HG03066 (cell line): ENCODE measurements around the gene CGB5.
"Not testable (repeated sequence)": the region's sequence is repeated elsewhere in the genome, so short reads cannot be mapped to it uniquely, and the experiment has no call there.

Source experiments
- ATAC-seq: cut with Tn5 transposase; IDR thresholded peaks from one replicate; pipeline ENCODE4 v1.9.1; 2021; ENCODE audit warnings: low read depth; ENCODE audit not compliant: unreplicated experiment

Gene CGB5

DNA sequence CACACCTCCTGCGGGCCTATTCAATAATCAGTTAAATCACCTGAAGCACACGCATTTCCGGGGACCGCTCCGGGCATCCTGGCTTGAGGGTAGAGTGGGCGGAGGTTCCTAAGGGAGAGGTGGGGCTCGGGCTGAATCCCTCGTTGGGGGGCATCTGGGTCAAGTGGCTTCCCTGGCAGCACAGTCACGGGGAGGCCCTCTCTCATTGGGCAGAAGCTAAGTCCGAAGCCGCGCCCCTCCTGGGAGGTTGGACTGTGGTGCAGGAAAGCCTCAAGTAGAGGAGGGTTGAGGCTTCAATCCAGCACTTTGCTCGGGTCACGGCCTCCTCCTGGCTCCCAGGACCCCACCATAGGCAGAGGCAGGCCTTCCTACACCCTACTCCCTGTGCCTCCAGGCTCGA, at the start of gene CGB5:
Gene CGB5 (plus strand): TSS at position 301 of the 400 bp plus-strand sequence. CDS start 362 bp downstream, outside the sequence.
- ATAC-seq: not testable (repeated sequence)

DNA sequence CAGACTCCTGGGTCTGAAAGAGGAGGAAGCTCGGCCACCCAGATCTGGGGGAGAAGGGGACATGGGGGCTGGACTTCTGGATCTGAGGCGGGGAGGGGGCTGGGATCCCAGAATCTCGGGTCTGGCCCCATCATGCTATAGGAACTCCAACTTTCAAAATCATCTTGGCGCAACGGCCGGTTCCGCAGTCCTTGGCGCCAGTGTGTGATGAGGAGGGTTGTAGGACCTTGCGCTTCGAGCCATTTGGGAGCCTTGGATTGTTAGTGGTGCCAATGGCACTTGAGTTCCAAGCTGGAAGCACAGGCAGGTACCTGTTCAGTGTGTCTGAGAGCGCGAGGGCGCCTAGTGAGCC, 49.6 kb upstream of the CGB5 start:
- no peak for ATAC-seq

- ATAC-seq: no peak
Observed at GRCh38 chr19:48997972-48998371, 45.7 kb upstream of the CGB5 start.

DNA sequence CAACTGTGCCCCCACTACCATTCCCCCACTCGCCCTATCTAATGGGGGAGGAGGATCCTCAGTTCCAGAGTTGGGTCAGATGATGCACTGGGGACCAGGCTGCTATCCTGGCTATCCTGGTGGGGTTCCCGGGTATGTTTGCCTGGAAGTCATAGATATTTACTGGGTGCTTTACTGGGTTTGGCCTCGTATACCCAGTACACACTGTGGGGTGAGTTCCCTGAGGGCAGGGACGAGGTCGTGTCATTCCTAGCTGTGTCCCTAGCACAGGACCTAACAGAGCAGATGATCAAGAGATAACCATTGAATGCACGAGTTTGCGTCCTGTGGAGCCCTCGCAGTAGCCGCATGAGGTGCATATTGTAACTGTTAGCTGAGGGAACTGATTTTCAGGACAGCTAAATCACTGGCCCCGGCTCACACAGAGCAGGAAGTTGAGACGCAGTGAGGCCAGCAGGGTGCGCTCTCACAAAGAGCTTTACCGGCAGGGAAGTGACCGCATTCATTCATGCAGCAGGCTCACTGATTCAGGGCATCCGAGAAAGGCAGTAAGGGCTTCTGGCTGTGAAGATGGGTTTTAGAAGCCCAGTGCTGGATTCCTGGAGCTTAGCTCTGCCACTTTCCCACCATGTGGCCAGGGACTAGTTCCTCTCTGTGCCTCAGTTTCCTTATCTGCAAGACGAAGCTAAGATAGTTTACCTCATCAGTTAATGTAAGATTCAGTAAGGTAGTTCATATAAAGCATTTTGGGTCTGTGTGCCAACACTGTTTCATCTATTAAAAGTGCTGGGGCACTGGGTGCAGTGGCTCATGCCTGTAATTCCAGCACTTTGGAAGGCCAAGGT, 43.9 kb upstream of the CGB5 start:
- no peak for ATAC-seq

DNA sequence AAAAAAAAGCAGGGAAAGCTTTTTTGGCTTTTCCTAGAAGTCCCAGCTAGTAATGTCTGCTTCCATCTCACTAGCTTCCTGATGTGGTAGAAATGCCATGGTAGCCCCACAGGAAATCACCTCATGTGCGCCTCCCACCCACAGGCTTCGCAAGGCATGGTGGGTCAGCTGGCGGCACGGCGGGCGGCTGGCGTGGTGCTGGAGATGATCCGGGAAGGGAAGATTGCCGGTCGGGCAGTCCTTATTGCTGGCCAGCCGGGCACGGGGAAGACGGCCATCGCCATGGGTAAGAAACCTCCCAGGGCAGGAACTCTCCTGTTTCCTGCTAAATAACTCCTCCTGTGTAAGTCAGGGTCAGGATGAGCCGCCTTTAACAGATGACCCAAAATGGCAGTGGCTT, 39.5 kb upstream of the CGB5 start:
- ATAC-seq: no peak

- ATAC-seq: no peak
Observed at GRCh38 chr19:49004964-49005614, 38.6 kb upstream of the CGB5 start.

DNA sequence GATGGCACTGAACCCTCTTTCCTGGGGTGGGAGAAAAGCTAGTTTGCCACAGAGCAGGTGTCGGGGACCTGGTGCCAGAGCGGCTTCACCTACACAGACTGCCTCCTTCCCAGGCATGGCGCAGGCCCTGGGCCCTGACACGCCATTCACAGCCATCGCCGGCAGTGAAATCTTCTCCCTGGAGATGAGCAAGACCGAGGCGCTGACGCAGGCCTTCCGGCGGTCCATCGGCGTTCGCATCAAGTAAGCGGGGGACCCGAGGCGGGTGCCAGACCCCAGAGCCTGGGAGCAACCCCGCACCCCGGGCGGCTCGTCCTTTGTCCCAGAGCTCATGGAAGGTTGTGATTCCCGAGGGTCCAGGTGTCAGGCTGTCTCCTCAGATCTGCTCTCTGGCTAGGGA, 36.7 kb upstream of the CGB5 start:
- ATAC-seq: no peak

DNA sequence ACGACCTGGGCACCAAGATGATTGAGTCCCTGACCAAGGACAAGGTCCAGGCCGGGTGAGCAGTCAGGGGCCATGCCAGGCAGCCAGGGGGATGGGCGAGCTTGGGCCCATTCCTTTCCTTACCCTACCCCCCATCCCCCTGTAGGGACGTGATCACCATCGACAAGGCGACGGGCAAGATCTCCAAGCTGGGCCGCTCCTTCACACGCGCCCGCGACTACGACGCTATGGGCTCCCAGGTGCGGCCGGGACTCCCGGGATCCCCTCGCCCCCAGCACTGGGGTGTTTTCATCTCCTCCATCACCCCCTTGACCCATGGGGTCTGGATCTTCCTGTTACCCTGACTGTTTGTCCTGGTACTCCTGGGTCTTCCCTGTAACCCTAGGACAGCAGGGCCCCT, 33.8 kb upstream of the CGB5 start:
- no peak for ATAC-seq

- ATAC-seq: no peak
Observed at GRCh38 chr19:49010453-49010852, 33.2 kb upstream of the CGB5 start.

DNA sequence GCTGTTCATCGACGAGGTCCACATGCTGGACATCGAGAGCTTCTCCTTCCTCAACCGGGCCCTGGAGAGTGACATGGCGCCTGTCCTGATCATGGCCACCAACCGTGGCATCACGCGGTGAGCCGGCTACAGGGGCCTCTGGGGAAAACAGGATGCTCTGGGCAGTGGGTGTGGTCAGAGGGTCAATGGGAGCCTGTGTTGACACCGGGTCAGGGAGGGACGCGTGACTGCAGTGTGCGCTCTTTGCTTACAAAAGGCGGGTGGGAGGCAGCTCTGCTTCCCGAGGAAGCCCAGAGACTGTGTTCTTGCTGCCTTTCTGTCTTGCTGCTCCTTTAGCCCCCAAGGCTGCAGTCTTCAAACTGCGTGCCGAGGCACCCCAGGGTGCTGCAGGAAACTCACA, 32.5 kb upstream of the CGB5 start:
- no peak for ATAC-seq

DNA sequence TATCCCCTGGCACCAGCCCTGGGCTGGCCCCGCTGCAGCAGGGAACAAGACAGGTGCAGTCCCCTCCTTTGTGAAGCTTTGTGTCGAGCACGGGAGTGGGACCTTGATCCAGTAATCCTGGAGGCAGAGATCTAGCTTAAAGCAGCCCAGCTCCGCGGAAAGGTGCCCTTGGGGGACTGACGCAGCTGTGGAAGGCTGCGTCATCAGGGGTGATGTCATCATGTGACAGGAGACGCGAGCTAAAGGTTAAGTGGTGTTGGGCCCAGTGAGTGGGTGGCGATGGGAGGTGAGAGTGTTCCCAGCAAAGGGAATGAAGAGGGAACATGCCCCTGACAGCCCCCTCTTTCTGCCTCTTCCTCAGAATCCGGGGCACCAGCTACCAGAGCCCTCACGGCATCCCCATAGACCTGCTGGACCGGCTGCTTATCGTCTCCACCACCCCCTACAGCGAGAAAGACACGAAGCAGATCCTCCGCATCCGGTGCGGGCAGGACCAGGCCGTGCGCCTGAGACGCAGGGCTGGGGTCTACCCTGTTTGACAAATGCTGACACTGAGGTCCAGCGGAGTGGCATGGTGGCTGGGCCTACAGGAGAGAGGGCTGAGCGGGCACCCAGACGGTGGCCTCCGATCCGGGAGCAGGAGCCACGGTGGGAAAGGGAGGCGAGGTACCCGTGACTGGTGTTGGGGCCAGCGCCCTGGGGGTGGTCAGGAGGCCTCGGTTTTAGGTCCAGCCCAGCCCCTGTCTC, 29.4 kb upstream of the CGB5 start:
- no peak for ATAC-seq

DNA sequence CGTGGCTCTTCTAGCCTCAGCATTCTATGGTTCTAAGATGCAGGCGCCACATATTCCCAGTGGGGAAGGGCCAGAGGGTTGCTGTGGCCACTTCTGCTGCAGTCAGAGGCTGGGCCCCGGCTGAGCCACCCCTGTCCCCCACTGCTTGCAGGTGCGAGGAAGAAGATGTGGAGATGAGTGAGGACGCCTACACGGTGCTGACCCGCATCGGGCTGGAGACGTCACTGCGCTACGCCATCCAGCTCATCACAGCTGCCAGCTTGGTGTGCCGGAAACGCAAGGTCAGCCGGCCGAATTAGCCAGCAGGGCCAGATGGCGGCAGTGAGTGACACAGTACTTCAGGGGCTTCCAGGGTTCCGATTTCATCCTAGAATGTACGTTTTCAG, 28.8 kb upstream of the CGB5 start:
- ATAC-seq: no peak

- ATAC-seq: no peak
Observed at GRCh38 chr19:49016067-49016839, 27.4 kb upstream of the CGB5 start.

DNA sequence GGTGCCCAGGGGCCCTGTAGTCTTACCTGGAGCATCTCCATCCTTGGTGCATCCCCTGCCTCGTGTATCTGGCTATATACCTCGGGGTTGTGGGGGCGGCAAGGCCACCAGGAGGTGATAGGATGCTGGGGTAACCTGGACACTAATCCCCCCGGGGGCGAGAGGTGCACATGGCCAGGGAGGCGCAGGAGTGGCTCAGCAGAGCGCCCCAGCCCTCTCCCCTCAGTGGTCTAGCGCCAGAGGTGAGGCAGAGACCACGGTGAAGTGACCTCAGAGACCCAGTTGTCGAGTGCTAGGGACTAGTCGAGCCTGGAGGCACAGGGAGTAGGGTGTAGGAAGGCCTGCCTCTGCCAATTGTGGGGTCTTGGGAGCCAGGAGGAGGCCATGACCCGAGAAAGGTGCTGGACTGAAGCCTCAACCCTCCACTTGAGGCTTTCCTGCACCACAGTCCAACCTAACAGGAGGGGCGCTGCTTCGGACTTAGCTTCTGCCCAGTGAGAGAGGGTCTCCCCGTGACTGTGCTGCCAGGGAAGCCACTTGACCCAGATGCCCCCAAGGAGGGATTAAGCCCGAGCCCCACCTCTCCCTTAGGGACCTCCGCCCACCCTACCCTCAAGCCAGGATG, 26.5 kb upstream of the CGB5 start, which contains the start of gene LHB:
Gene LHB (minus strand): TSS at position 51 of the 625 bp plus-strand sequence. CDS start 10 bp downstream, at position 41.
- ATAC-seq: no peak

DNA sequence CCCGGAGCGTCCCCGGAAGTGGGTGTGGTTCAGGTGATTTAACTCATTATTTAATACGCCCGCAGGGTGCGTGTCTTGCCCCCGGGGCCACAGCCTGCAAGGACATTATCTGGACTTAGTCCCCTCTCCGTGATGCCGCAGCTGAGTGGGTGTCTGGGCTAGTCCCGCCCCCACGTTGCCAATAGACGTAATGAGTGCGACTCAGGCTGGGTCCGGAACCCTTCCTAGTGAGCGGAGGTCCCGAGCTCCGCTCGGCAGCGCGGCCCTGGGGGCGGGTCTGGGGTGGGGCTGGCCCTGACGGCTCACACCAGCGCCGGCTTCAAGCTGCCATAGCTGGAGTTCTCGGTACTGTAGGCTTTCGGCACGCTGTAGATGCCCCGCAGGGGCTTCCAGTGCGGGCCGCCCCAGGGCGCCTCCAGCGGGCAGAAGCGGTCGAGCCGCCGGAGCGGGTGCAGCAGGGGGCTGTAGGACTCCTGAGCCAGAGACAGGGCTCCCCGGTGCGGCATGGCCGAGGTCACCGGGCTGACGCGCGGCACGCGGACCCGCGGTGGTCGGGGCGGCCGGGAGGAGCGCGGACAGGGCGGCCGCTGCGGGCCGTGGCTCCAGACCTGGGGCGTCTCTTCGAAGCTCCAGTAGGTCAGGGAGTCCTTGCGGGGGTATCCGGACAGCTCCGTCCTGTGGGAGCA, 25.8 kb upstream of the CGB5 start:
- ATAC-seq: no peak

- ATAC-seq: not testable (repeated sequence)
Observed at GRCh38 chr19:49018388-49019241, 25.0 kb upstream of the CGB5 start.

DNA sequence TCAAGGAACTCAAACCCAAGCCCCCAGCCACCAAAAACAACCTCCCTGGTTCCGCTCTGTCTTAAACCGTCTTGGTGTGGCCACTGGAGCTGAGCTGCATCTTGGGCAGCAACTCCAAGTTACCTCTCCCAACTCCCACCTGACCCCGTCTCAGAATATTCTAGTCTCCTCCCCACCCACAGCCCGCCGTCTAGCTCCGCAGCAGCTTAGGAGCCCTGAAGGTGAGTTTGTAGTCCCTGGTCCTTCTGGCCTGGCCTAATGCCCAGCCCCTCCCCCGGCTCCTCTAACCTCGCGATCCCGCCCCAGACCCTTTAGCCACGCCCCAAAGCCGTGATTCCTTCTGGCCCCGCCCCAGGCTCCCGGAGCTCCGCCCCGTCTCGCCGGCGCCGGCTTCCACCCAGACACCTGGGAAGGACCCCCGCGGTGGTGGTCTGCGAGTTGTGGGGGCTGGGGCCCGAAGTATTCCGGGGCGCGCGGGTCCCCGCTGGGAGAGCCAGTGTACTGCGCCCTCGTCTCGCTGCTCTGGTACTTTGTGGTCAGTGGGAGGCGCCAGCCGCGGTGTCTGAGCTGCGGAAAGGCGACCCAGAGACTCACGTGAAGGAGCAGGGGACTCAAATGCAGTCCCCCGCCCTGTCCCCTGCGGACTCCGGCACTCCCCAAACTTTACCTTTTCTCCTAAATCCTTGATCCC, 24.3 kb upstream of the CGB5 start:
- ATAC-seq: no peak

GRCh38 chr19:49020342-49020741, 23.3 kb upstream of the CGB5 start:
- ATAC-seq: no peak
